ENCODE measurements around the gene GPC1. TPM values are rescaled to one million over a fixed set of nuclear protein-coding genes. Genes with fewer than 3 reads are reported as not detected.

Gene GPC1
- polyA plus RNA-seq, 1 of the 3 experiments (the other 2 are of a cell fraction), result 65.5 TPM

DNA sequence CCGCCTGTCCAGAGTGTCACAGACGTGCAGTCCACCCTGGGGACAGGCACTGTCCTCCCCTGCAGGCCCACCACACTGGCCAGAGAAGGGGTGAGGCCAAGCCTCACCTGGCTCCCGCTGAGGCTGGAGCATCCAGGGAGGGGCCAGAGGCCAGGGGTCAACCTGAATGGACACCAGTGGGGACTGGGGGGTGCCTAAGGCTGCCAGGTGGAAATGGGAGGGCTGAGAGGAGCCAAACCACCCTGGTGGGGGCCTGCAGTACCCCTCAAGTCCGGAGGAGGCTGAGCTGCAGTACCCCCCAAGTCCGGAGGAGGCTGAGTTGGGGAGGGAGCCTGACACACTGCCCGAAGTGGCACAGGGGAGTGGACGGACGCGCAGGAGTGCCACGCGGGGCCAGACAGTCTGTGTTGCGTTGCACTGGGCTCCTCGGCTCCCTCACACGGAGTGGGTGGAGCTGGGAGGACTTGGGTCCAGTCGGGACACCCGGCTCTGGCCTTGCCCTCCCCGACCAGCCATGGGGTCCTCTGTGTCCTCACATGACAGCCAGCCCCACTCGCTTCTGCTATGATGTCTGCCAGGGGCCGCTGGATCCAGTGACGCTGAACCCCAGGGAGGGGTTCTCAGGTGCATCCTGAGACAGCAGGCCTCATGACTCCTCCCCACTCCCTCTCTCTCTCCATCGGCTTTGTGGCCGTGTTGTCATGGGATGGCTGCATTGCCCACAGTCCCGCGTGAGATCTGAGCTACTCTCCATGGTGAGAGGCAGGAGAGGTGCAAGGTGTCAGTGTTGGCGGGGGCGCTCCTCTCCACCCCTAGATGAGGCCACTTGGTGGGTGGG lies 22.3 kb upstream of the GPC1 start:
- H3K36me3 ChIP-seq (replicated peaks in 1 of 2; ENCODE audit: control insufficient read depth in 1 of 2, insufficient read depth in 2 of 2, low read length in 1 of 2), result no peaks in the 10 kb centered on the region
- H3K9me2 ChIP-seq, result no peaks in the 10 kb centered on the region
- H3K27ac ChIP-seq (ENCODE audit: low read depth in 2 of 2, low read length in 1 of 2), result no peak overlapping the region
- WGBS (ENCODE audit: low lambda C conversion rate), result 77% methylated on average over 8 of the region's 26 CpGs
- no peak for TF ChIP-seq EZH2phosphoT487 (IDR thresholded peaks at IDR 0.05; ENCODE audit: borderline replicate concordance, low read depth)
- no peak for TF ChIP-seq RAD21 (IDR thresholded peaks at IDR 0.05; ENCODE audit: low read length)
- no peak for TF ChIP-seq RCOR1 (IDR thresholded peaks at IDR 0.05; ENCODE audit: low read length)
- TF ChIP-seq JUND (IDR thresholded peaks at IDR 0.05), result no peak
- TF ChIP-seq CHD2 (IDR thresholded peaks at IDR 0.05; ENCODE audit: low read length, partially characterized antibody), result no peak
- TF ChIP-seq, protein P1, sequence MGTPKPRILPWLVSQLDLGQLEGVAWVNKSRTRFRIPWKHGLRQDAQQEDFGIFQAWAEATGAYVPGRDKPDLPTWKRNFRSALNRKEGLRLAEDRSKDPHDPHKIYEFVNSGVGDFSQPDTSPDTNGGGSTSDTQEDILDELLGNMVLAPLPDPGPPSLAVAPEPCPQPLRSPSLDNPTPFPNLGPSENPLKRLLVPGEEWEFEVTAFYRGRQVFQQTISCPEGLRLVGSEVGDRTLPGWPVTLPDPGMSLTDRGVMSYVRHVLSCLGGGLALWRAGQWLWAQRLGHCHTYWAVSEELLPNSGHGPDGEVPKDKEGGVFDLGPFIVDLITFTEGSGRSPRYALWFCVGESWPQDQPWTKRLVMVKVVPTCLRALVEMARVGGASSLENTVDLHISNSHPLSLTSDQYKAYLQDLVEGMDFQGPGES (IDR thresholded peaks at IDR 0.05; ENCODE audit: low read depth, low read length), result no peak
- TF ChIP-seq TEAD4 (IDR thresholded peaks at IDR 0.05; ENCODE audit: borderline replicate concordance, insufficient read depth), result no peak
- TF ChIP-seq SMC3 (IDR thresholded peaks at IDR 0.05; ENCODE audit: low read depth, low read length), result no peak
- no peak for DNase-seq
- no peaks in the 10 kb centered on the region for H3K27me3 ChIP-seq (ENCODE audit: insufficient read depth)
- no peak overlapping the region for H2AFZ ChIP-seq (ENCODE audit: low read depth)
- H3K4me1 ChIP-seq (ENCODE audit: control insufficient read depth in 1 of 2, insufficient read depth in 2 of 2, low read depth in 1 of 2, low read length in 1 of 2), result no peaks in the 10 kb centered on the region
- H3F3A ChIP-seq (replicated peaks; ENCODE audit: insufficient read depth), result no peaks in the 10 kb centered on the region
- H3K9me3 ChIP-seq, result no peaks in the 10 kb centered on the region
- no peak overlapping the region for H3K9ac ChIP-seq
- ChIA-PET POLR2A (no interaction called here), CTCF (interaction anchor here (1.2 to 1.7 kb wide), 3 partner anchors 19 to 270 kb away, joined by 3 to 4 read pairs (median 3); no protein-coding TSS in a partner anchor)
- H3K4me3 ChIP-seq (ENCODE audit: low read depth in 2 of 2, low read length in 1 of 2), result no peak overlapping the region
- H3K4me2 ChIP-seq, result no peak overlapping the region
- H4K20me1 ChIP-seq (ENCODE audit: insufficient read depth), result no peaks in the 10 kb centered on the region
- H3K79me2 ChIP-seq (ENCODE audit: insufficient read depth), result no peaks in the 10 kb centered on the region

DNA sequence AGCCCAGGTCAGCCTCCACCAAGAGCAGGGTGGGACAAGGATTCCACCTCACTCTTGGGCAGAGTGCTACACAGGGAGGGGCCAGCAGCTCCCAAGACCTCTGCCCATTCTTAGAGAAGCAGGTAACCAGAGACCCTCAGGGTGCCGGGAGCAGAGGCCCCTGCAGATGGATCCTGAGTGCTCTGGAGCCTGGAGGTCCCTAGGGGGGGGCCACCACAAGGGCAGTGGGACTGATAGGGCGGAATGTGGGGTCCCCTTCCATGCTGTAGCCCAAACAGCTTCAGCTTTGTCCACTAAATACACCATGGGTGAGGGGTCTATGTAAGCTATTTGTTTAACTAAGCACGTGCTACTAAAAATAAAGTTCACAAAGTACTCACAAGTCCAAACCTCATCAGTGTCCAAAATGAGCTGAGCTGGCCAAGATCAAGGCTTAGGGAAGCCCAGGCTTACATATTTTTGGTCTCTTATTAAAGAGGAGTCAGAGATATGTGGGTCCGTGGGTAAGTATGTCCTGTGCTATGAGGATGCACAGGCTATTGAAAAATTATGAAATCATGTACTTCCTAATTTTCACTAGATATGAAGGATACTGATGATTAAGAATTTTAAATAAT lies 21.5 kb upstream of the GPC1 start:
- POLR2A ChIA-PET, result no interaction called here
- no peak for DNase-seq
- TF ChIP-seq EP300 (IDR thresholded peaks at IDR 0.05; ENCODE audit: borderline replicate concordance in 1 of 2, low read depth in 1 of 2, low read length in 1 of 2), result no peak
- no peak for TF ChIP-seq SIN3A (IDR thresholded peaks at IDR 0.05; ENCODE audit: borderline replicate concordance, low read depth, low read length)
- TF ChIP-seq POLR2AphosphoS5 (IDR thresholded peaks at IDR 0.05; ENCODE audit: low read depth, low read length), result no peak
- TF ChIP-seq FOXJ3 (CRISPR knock-in tag; IDR thresholded peaks at IDR 0.05), result no peak
- TF ChIP-seq, protein P2, sequence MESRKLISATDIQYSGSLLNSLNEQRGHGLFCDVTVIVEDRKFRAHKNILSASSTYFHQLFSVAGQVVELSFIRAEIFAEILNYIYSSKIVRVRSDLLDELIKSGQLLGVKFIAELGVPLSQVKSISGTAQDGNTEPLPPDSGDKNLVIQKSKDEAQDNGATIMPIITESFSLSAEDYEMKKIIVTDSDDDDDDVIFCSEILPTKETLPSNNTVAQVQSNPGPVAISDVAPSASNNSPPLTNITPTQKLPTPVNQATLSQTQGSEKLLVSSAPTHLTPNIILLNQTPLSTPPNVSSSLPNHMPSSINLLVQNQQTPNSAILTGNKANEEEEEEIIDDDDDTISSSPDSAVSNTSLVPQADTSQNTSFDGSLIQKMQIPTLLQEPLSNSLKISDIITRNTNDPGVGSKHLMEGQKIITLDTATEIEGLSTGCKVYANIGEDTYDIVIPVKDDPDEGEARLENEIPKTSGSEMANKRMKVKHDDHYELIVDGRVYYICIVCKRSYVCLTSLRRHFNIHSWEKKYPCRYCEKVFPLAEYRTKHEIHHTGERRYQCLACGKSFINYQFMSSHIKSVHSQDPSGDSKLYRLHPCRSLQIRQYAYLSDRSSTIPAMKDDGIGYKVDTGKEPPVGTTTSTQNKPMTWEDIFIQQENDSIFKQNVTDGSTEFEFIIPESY (IDR thresholded peaks at IDR 0.05; ENCODE audit: borderline replicate concordance, low read depth), result no peak
- no peak for TF ChIP-seq TCF12 (IDR thresholded peaks at IDR 0.05)
- no peak for TF ChIP-seq FOXM1 (IDR thresholded peaks at IDR 0.05; ENCODE audit: low read depth)
- TF ChIP-seq, protein P3, sequence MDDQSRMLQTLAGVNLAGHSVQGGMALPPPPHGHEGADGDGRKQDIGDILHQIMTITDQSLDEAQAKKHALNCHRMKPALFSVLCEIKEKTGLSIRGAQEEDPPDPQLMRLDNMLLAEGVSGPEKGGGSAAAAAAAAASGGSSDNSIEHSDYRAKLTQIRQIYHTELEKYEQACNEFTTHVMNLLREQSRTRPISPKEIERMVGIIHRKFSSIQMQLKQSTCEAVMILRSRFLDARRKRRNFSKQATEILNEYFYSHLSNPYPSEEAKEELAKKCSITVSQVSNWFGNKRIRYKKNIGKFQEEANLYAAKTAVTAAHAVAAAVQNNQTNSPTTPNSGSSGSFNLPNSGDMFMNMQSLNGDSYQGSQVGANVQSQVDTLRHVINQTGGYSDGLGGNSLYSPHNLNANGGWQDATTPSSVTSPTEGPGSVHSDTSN (IDR thresholded peaks at IDR 0.05), result no peak
- no peak for TF ChIP-seq NRF1 (IDR thresholded peaks at IDR 0.05; ENCODE audit: low read depth, low read length)
- no peak for TF ChIP-seq GATA2 (CRISPR knock-in tag; IDR thresholded peaks at IDR 0.05)
- TF ChIP-seq, protein P4, sequence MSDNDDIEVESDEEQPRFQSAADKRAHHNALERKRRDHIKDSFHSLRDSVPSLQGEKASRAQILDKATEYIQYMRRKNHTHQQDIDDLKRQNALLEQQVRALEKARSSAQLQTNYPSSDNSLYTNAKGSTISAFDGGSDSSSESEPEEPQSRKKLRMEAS (IDR thresholded peaks at IDR 0.05; ENCODE audit: low read depth), result no peak

More for the DNA sequence above, 21.5 kb upstream of the GPC1 start:
- no peak overlapping the region for H3K4me2 ChIP-seq
- CTCF ChIA-PET, result interaction anchor here (1.2 to 1.3 kb wide), 2 partner anchors 18 to 271 kb away, joined by 3 to 4 read pairs; no protein-coding TSS in a partner anchor
- no peak overlapping the region for H3K9ac ChIP-seq
- WGBS (ENCODE audit: low lambda C conversion rate), result 59% methylated on average over 3 of the region's 4 CpGs
- no peak overlapping the region for H3K4me3 ChIP-seq (ENCODE audit: low read depth in 2 of 2, low read length in 1 of 2)
- H3F3A ChIP-seq (replicated peaks; ENCODE audit: insufficient read depth), result no peaks in the 10 kb centered on the region
- H3K4me1 ChIP-seq (ENCODE audit: control insufficient read depth in 1 of 2, insufficient read depth in 2 of 2, low read depth in 1 of 2, low read length in 1 of 2), result no peaks in the 10 kb centered on the region
- H4K20me1 ChIP-seq (ENCODE audit: insufficient read depth), result no peaks in the 10 kb centered on the region
- no peak overlapping the region for H2AFZ ChIP-seq (ENCODE audit: low read depth)
- no peaks in the 10 kb centered on the region for H3K36me3 ChIP-seq (replicated peaks in 1 of 2; ENCODE audit: control insufficient read depth in 1 of 2, insufficient read depth in 2 of 2, low read length in 1 of 2)
- no peaks in the 10 kb centered on the region for H3K79me2 ChIP-seq (ENCODE audit: insufficient read depth)
- no peaks in the 10 kb centered on the region for H3K27me3 ChIP-seq (ENCODE audit: insufficient read depth)
- H3K9me2 ChIP-seq, result no peaks in the 10 kb centered on the region
- no peak overlapping the region for H3K27ac ChIP-seq (ENCODE audit: low read depth in 2 of 2, low read length in 1 of 2)
- H3K9me3 ChIP-seq, result no peaks in the 10 kb centered on the region

Data from SK-N-SH (cell line).